Mucosa of descending colon (tissue), 3 donors: Measurements from ENCODE around the gene TEX29. TPM values are rescaled to one million over a fixed set of nuclear protein-coding genes. Genes with fewer than 3 reads are reported as not detected.

ENCODE experiments used
- ATAC-seq: fragments of 200-7000 bp; cut with Tn5 transposase; one replicate; pipeline ENCODE4 v1.9.1; 2020; ENCODE audit warnings: mild to moderate bottlenecking, moderate library complexity
- DNase-seq, 3 donors: peaks; one replicate each; pipeline ENCODE4 v3.0.0-alpha.2; 2020
- H3K36me3 ChIP-seq: fragments of 200-600 bp; one replicate; pipeline ENCODE4 v1.8.0; 2021; ENCODE audit warnings: low read depth, mild to moderate bottlenecking
- H3K4me1 ChIP-seq: fragments of 200-600 bp; one replicate; pipeline ENCODE4 v1.8.0; 2021; ENCODE audit warnings: low read depth, mild to moderate bottlenecking
- H3K4me3 ChIP-seq: fragments of 200-600 bp; one replicate; pipeline ENCODE4 v1.8.0; 2021; ENCODE audit warnings: mild to moderate bottlenecking
- H3K9me3 ChIP-seq: fragments of 200-600 bp; one replicate; pipeline ENCODE4 v1.8.0; 2021; ENCODE audit warnings: mild to moderate bottlenecking
- intact Hi-C, 2 donors: fragments of 100-400 bp; cut with DNase I in 1 of 2; cut with micrococcal nuclease in 1 of 2; formaldehyde crosslinking; loops; one replicate each; pipeline versions ENCODE4 v1.11.0 to v1.11.1; 2022; cut with DNase I, micrococcal nuclease
- total RNA-seq, 3 donors: library from RNA; stranded (reverse); fragmentation: NEBNext Ultra II Directional in 2 of 3; extraction: Animal tissue kit (Norgen Biotek cat#: 25700) in 2 of 3; gene quantifications; one replicate each; pipeline versions ENCODE4 v1.2.1 to v1.2.4, GENCODE V29; 2021 to 2023
- TF ChIP-seq, protein P1 (sequence below): fragments of 200-600 bp; IDR thresholded peaks from one replicate; pipeline ENCODE4 v1.8.0; 2022; ENCODE audit warnings: antibody characterized with exemption, mild to moderate bottlenecking
- donor health status: DM: no; HTN: no; CAD: no; lungs with moderate emphysema.
- donor health status: DM: no; HTN: no; CAD: no.
- donor health status: DM: no; HTN: yes; CAD: no.

Gene TEX29
- total RNA-seq, 3 donors from 2014 or later = 0.55 to 0.63 TPM; not detected in 1

DNA sequence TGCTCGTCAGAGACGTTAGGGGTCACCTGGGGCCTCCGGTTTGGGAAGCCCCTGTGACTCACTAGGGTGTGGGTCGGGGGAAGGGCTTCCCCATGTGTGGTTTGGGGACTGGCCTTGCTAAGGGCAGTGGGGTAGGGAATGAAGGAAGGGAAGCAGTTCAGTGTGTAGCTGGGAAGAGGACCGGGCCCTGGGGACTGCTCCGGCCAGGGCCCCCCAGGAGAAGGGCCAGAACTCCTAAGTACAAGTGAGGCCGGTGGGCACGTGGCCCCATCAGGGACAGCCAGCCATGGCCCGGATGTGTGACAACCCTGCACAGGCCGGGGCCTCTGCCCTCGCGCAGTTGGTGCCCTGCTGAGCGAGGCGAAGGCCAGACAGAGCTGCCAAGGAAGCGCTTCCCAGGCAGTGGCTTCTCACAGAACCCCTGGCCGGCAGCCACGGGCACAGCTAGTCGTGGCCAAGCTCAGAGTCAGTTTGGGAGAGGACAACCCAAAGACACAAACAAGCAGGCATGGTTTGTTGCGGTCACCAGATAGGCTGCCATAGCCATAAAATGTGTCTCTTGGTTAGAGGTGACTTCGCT lies 25.7 kb downstream of the TEX29 start:
- TF ChIP-seq, protein P1, sequence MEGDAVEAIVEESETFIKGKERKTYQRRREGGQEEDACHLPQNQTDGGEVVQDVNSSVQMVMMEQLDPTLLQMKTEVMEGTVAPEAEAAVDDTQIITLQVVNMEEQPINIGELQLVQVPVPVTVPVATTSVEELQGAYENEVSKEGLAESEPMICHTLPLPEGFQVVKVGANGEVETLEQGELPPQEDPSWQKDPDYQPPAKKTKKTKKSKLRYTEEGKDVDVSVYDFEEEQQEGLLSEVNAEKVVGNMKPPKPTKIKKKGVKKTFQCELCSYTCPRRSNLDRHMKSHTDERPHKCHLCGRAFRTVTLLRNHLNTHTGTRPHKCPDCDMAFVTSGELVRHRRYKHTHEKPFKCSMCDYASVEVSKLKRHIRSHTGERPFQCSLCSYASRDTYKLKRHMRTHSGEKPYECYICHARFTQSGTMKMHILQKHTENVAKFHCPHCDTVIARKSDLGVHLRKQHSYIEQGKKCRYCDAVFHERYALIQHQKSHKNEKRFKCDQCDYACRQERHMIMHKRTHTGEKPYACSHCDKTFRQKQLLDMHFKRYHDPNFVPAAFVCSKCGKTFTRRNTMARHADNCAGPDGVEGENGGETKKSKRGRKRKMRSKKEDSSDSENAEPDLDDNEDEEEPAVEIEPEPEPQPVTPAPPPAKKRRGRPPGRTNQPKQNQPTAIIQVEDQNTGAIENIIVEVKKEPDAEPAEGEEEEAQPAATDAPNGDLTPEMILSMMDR = no peak
- intact Hi-C loops = no loop called here
- DNase-seq (no peak), ATAC-seq (no peak)
- H3K4me1 ChIP-seq = no peaks in the 10 kb centered on the region
- H3K4me3 ChIP-seq = no peak overlapping the region
- no peaks in the 10 kb centered on the region for H3K36me3 ChIP-seq
- H3K9me3 ChIP-seq = no peaks in the 10 kb centered on the region

DNA sequence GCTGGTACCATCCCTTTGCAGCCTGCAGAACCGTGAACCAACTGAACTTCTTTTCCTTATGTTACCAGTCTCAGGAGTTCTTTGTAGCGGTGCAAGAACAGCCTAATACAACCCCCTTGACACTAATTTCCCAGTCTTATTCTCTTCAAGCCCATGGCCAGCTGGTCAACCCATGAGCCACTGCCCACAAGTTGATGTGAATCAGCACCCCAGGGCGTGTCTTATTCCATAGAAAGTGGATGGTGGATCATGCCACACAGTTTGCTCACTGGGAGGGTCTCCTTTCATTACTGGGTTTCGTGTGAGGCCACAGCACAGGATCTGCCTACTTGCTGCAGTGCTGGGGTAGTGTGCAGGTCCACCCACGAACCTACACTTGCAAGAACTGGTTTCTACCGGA lies 27.0 kb downstream of the TEX29 start:
- intact Hi-C loops = no loop called here
- TF ChIP-seq, protein P1 = no peak

DNA sequence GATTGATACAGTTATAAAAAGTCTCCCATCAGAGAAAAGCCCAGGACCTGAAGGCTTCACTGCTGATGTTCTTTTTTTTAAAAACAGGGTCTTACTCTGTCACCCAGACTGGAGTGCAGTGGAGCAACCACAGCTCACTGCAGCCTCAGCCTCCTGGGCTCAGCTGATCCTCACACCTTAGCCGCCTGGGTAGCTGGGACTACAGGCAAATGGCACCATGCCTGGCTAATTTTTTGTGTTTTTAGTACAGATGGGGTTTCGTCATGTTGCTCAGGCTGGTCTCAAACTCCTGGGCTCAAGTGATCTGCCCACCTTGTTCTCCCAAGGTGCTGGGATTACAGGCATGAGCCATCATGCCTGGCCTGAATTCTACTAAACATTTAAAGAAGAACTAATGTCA lies 33.1 kb downstream of the TEX29 start:
- no peak for DNase-seq
- ATAC-seq = no peak
- intact Hi-C loops = no loop called here
- Histone ChIP-seq H3K4me1 (no peaks in the 10 kb centered on the region), H3K9me3 (no peaks in the 10 kb centered on the region), H3K36me3 (no peaks in the 10 kb centered on the region), H3K4me3 (no peak overlapping the region)
- TF ChIP-seq, protein P1 = no peak

More for the DNA sequence above, 27.0 kb downstream of the TEX29 start:
- Histone ChIP-seq H3K36me3 (no peaks in the 10 kb centered on the region), H3K9me3 (no peaks in the 10 kb centered on the region), H3K4me3 (no peak overlapping the region), H3K4me1 (no peaks in the 10 kb centered on the region)
- DNase-seq (no peak), ATAC-seq (no peak)

GRCh38 chr13:111354789-111355188 lies 34.3 kb downstream of the TEX29 start:
- no peak for DNase-seq

DNA sequence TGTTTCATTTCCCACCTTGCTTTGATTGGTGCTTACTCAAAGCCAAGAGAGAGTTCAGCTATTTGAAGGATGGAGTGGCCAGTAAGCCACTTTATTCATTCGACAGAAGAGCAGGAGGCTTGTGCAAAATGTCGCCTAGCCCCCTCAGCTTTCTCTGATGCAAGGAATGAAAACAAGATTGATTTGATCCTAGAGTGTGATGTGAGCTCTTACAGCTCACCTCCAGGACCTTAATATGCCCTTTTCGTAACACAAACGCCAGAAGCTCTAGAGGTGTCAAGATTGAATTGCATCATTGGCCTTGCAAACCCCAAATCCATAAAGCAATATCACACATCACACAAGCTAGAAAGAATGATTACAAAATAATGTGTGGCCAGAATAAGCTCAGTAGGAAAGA lies 36.4 kb downstream of the TEX29 start:
- intact Hi-C loops = no loop called here

More at GRCh38 chr13:111354789-111355188, 34.3 kb downstream of the TEX29 start:
- Histone ChIP-seq H3K36me3 (no peaks in the 10 kb centered on the region), H3K4me1 (no peaks in the 10 kb centered on the region), H3K9me3 (no peaks in the 10 kb centered on the region), H3K4me3 (no peak overlapping the region)
- no peak for ATAC-seq
- TF ChIP-seq, protein P1 = no peak
- intact Hi-C loops = no loop called here

More for the DNA sequence above, 36.4 kb downstream of the TEX29 start:
- Histone ChIP-seq H3K4me3 (no peak overlapping the region), H3K4me1 (no peaks in the 10 kb centered on the region), H3K36me3 (no peaks in the 10 kb centered on the region), H3K9me3 (no peaks in the 10 kb centered on the region)
- ATAC-seq (no peak), DNase-seq (no peak)
- TF ChIP-seq, protein P1 = no peak
